ENCODE data around the gene C2orf15.
"Not testable (repeated sequence)": the region's sequence is repeated elsewhere in the genome, so short reads cannot be mapped to it uniquely, and the experiment has no call there.

C2orf15 gene

DNA sequence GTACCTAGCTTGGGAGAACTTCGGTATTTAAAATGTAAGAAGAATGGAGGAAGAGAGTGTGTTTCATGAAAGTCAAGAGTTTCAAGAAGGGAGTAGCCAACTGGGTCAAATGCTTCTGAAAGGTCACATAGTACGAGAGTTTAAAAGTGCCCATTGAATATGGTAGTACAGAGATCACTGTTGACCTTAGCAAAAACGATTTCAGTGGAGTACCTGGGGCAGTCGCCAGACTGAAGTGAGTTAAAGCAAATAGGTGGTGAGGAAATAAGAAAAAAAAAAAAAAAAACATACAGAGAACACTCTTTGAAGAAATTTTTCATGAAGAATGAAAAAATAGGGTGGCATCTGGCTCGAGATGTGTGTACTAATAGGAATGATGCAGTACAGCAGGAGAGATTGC lies 24.7 kb downstream of the C2orf15 start:
- no peak for DNase-seq (ENCODE audit: low read depth)

- no peak for DNase-seq (ENCODE audit: low read depth)
Measured at GRCh38 chr2:99169534-99169933, 28.0 kb downstream of the C2orf15 start.

DNA sequence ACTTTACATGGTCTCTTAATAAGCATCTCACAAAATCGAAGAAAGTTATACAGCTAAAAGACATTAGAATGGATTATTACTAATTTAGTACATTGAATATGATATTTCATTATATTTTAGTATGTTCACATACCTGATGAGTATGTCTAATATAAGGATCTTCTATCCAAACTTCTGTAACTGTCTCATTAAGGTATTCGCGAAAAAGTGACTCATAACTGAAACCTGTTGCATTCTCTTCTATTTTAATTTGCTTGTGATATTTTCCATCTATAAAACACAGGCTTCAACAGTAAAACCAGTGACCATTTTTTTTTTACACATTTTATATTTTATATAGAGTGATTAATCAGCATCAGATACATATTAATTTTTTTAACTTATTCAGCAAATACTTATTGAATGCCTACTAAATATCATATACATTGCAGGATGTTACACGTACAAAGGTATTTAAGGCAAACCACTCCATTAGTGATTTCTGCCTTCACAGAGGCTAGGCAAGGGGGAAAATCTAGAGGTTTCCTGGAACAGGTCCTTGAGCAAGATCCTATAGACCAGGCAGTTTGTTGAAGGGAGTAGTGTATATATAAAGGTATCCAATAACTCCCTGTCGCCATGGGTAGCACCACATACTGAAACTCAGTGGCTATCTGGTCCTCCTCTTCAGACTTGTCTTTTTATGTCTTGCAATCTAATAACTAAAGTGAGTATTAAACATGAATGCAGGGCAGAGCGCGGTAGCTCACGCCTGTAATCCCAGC lies 30.1 kb downstream of the C2orf15 start:
- DNase-seq (ENCODE audit: low read depth): no peak

- peak; percentile 89 for DNase-seq (ENCODE audit: low read depth)
Measured at GRCh38 chr2:99180755-99181623, 39.5 kb downstream of the C2orf15 start, which contains the start of the genes MITD1 and MRPL30. MITD1 (minus strand) TSS chr2:99181058; CDS start chr2:99180981, 77 bp downstream. MRPL30 (plus strand) TSS chr2:99181184; CDS start chr2:99186204, 5,020 bp downstream.

DNA sequence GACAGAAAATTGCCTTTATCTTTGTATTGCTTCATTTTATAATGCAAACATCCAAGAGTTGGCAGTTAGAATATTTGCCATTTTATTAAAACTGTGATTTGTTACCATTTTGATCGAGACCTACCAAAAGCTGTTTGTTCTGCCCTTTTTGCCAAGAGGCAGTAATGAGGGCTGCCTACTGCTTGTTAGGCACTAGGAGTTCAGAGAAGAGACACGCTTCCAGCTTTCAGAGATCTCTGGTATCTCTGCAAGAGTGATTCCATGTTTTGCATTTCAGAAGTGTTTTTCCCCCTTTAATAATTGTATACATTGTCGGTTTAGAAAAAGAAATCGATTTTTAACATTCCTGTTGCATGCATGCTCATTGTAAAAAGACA lies 40.1 kb downstream of the C2orf15 start:
- no peak for DNase-seq (ENCODE audit: low read depth)

- no peak for DNase-seq (ENCODE audit: low read depth)
Measured at GRCh38 chr2:99183025-99183424, 41.5 kb downstream of the C2orf15 start.

DNA sequence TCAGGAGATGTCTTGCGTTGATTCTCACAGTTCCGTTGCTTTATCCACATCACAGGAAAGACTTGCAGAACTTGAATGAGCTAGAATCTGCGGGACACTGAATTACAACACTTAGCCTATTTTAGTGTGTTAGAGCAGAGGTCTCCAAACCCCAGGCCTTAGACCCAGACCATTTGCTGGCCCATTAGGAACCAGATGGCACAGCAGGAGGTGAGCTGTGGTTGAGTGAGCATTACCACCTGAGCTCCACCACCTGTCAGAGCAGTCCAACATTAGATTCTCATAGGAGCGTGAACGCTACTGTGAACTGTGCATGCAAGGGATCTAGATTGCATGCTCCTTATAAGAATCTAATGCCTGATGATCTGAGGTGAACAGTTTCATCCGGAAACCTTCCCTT lies 43.3 kb downstream of the C2orf15 start:
- DNase-seq (ENCODE audit: low read depth): no peak

GRCh38 chr2:99187011-99187410 lies 45.5 kb downstream of the C2orf15 start:
- no peak for DNase-seq (ENCODE audit: low read depth)

DNA sequence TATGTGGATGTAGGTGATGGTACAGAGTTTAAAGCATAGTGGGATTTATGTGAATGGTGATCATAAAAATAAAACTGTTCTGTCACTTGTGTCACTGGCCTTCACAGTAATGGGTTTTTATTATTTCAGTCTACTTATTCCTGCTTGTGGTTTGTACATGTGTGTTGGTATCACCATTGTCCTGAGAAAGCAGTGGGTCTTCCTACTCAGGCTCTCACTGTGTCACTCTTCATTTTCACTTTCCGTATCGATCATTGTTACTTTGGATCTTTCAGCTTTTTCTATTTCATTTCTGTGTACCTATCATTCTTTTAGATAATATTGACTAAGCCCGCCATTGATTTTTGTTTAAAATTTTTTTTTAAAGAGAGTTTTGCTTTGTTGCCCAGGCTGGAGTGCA lies 46.9 kb downstream of the C2orf15 start:
- DNase-seq (ENCODE audit: low read depth): no peak

DNA sequence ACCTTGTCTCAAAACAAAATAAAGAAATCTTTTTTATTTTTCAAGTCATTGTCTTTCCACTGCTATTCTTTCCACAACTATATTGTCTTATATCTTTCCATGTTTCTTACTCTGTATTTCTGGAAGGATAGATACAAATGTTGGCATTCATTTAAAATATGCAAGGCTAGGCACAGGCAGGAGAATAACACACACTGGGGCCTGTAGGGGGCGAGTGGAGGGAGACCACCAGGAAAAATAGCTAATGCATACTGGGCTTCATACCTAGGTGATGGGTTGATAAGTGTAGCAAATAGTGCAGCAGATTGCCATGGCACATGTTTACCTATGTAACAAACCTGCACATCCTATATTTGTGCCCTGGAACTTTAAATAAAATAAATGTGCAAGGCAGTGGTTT lies 49.0 kb downstream of the C2orf15 start:
- DNase-seq (ENCODE audit: low read depth): no peak

DNA sequence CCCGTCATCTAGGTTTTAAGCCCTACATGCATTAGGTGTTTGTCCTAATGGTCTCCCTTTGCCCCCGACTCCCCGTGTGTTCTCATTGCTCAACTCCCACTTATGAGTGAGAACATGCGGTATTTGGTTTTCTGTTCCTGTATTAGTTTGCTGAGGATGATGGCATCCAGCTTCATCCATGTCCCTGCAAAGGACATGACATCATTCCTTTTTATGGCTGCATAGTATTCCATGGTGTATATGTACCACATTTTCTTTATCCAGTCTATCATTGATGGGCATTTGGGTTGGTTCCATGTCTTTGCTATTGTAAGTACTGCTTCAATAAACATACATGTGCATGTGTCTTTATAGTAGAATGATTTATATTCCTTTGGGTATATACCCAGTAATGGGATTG lies 50.9 kb downstream of the C2orf15 start:
- DNase-seq (ENCODE audit: low read depth): not testable (repeated sequence)

DNA sequence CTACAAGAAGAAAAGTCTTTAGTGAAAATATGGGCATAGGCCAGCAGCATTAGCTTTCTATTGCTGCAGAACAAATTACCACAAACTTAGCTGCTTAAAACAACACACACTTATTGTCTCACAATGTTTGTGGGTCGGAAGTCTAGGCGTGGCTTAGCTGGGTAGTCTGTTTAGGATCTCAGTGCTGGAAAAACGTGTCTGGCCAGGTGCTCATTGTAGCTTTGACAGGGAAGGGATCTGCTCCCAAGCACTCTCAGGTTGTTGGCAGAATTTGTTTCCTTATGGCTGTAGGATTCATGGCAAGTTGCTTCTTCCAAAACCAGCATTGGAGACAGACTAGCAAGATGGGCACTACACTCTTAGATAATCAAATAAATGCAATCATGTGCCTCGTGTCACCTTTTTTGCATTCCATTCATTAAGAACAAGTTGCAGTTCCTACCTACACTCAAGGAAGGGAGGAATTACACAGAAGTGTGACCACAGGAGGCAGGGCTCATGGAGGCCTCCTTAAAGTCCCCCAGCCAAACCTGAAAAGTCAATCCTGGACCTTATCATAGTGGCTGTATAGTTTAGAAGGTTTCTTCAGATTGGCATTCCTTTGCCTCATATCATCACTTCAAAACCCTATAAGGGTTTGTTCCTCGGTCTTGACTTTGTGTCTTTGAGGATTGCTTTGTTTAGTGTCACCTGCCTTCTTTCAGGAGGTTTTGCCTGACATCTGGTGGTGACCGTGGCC lies 56.8 kb downstream of the C2orf15 start:
- no peak for DNase-seq (ENCODE audit: low read depth)

DNA sequence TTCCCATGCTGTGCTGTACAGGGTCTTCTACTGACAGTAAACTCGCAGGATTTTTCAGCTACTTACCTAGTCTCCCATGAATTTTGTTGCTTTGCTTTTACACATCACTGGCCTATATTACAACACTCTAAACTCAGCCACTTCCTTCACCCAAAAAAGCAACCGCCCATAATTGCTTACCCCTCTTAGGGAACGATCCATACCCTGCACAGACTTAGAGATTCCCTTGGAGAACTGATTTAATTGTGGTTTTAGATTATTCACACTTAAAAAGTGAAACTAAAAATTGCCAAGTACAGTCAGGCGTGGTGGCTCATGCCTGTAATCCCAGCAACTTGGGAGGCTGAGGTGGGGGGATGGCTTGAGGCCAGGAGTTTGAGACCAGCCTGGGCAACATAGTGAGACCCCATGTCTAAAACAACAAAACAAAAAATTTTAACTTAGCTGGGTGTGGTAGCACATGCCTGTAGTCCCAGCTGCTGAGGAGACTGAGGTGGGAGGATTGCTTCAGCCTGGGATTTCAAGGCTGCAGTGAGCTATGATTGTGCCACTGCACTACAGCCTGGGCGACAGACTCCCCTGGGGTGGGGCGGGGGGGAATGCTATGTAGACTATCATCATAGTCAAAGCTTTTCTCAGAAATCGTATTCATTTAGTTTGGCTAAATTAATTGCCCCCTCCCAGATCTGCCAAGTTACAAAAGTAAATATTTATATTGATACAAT lies 58.7 kb downstream of the C2orf15 start:
- DNase-seq (ENCODE audit: low read depth): no peak
